Heart right ventricle (tissue), 16 donors: ENCODE data around the gene CAPN14. TPM values are rescaled to one million over a fixed set of nuclear protein-coding genes. Genes with fewer than 3 reads are reported as not detected.

Source experiments
- ATAC-seq, 8 donors: fragments of 200-7000 bp; cut with Tn5 transposase; one replicate each; pipeline ENCODE4 v1.9.1; 2020; ENCODE audit warnings: mild to moderate bottlenecking in 8 of 8, moderate library complexity in 8 of 8, moderate number of reproducible peaks in 1 of 8
- DNase-seq, 2 donors: peaks; one replicate each; pipeline ENCODE4 v3.0.0-alpha.2; 2020
- H3K27ac ChIP-seq, 10 donors: fragments of 200-600 bp; sonication (generic) in 2 of 10; one replicate each; pipeline versions ENCODE4 v1.5.0 to v1.8.0; 2020 to 2022; ENCODE audit warnings: mild to moderate bottlenecking in 3 of 10
- H3K27me3 ChIP-seq, 7 donors: fragments of 200-600 bp; one replicate each; pipeline ENCODE4 v1.8.0; 2021 to 2022; ENCODE audit warnings: mild to moderate bottlenecking in 2 of 7
- H3K36me3 ChIP-seq, 9 donors: fragments of 200-600 bp; sonication (generic) in 1 of 9; one replicate each; pipeline versions ENCODE4 v1.5.0 to v1.8.0; 2020 to 2022; ENCODE audit warnings: mild to moderate bottlenecking in 2 of 9
- H3K4me1 ChIP-seq, 9 donors: fragments of 200-600 bp; sonication (generic) in 1 of 9; one replicate each; pipeline versions ENCODE4 v1.5.0 to v1.8.0; 2020 to 2022; ENCODE audit warnings: mild to moderate bottlenecking in 4 of 9
- H3K4me3 ChIP-seq, 10 donors: fragments of 200-600 bp; sonication (generic) in 2 of 10; one replicate each; pipeline versions ENCODE4 v1.5.0 to v1.8.0; 2020 to 2022; ENCODE audit warnings: mild to moderate bottlenecking in 7 of 10, moderate library complexity in 2 of 10
- H3K9me3 ChIP-seq, 11 donors: fragments of 200-600 bp in 10 of 11; sonication (generic) in 2 of 11; one replicate each; pipeline versions ENCODE4 v1.5.0 to v1.8.0; 2013 to 2022; ENCODE audit warnings: mild to moderate bottlenecking in 2 of 11, control low read depth in 1 of 11, moderate library complexity in 1 of 11
- WGBS, 2 donors: extraction: QIAGEN DNeasy Blood & Tissue Kit; methylation state at CpG; one replicate each; pipeline ENCODE4 v1.1.7; 2013; ENCODE audit warnings: inconsistent platforms in 1 of 2; 5-methylcytosine and 5-hydroxymethylcytosine counted together
- intact Hi-C, 10 donors: fragments of 100-400 bp; cut with DNase I; formaldehyde crosslinking; loops; one replicate each; pipeline versions ENCODE4 v1.11.1 to v1.14.2; 2022
- polyA plus RNA-seq, 2 donors: library from polyadenylated mRNA; stranded (reverse); fragments of 200-250 nt; gene quantifications; one replicate each; pipeline ENCODE4 v1.2.3, GENCODE V29; 2013
- total RNA-seq, 10 donors: library from RNA; stranded (reverse); fragmentation: NEBNext Ultra II Directional in 3 of 10; extraction: Animal tissue kit (Norgen Biotek cat#: 25700) in 3 of 10; gene quantifications; one replicate each; pipeline versions ENCODE4 v1.2.1 to v1.2.4, GENCODE V29; 2021 to 2023
- TF ChIP-seq, protein P1 (sequence below), 9 donors: fragments of 200-600 bp; sonication (generic) in 2 of 9; IDR thresholded peaks; one replicate each; pipeline versions ENCODE4 v1.5.0 to v1.8.0; 2021 to 2022; ENCODE audit warnings: antibody characterized with exemption in 9 of 9, mild to moderate bottlenecking in 5 of 9, moderate library complexity in 1 of 9
- donor health status: Arrhythmogenic right ventricular cardiomyopathy.
- donor health status: ischemic (EF 13 %, LVEDD 7.1; RV severe dilation, severe dysfunction).
- donor health status: healthy with polysubstance abuse.
- donor health status: DM: no; HTN: yes; CAD: no.
- donor health status: DM: no; HTN: no; CAD: no.
- donor health status: ischemic (EF 25% LVEDD 6.9; RV normal size, moderate dysfunction).
- donor health status: ischemic (EF 25% LVEDD 5.7; RV mildly dilated, moderate dysfunction).
- donor health status: healthy.
- donor health status: DM: yes; HTN: yes; CAD: no.
- donor health status: Ischemic cardiomyopathy.
- donor health status: ischemic (EF 35%, LVEDD 5.7; RV mildly dilated, moderate dysfunction).
- donor health status: nonischemic (EF 11% LVEDD 7.7; RV severe dilation, severe dysfunction).
- donor health status: DM: yes; HTN: yes; CAD: no.
- donor health status: PGD.
- donor health status: ischemic (EF 29% LVEDD 5.4; RV normal size, mild dysfunction).
- donor health status: nonischemic (EF 23%, LVEDD 6.1; RV moderate dilation, normal function).

Gene CAPN14
- total and polyA plus RNA-seq, 12 donors = 0.08 to 0.46 (median 0.25) TPM; not detected in 1

DNA sequence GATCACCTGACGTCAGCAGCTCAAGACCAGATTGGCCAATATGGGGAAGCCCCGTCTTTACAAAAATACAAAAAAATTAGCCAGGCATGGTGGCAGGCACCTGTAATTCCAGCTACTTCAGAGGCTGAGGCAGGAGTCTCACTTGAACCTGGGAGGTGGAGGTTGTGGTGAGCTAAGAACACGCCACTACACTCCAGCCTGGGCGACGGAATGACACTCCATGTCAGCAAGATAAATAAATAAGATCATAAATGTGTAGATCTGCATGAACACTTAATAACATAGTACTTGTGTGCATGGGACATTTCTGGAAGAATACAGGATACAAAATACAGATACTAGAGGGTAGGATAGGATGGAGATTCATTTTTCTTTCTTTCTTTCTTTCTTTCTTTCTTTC, 25.7 kb upstream of the CAPN14 start:
- WGBS, 2 donors = 95 to 96% methylated on average over 5 of the region's 5 CpGs
- H3K36me3 ChIP-seq = peaks cover 0 to 40% (median 4%) of the 10 kb centered on the region in 9 donors
- TF ChIP-seq, protein P1, sequence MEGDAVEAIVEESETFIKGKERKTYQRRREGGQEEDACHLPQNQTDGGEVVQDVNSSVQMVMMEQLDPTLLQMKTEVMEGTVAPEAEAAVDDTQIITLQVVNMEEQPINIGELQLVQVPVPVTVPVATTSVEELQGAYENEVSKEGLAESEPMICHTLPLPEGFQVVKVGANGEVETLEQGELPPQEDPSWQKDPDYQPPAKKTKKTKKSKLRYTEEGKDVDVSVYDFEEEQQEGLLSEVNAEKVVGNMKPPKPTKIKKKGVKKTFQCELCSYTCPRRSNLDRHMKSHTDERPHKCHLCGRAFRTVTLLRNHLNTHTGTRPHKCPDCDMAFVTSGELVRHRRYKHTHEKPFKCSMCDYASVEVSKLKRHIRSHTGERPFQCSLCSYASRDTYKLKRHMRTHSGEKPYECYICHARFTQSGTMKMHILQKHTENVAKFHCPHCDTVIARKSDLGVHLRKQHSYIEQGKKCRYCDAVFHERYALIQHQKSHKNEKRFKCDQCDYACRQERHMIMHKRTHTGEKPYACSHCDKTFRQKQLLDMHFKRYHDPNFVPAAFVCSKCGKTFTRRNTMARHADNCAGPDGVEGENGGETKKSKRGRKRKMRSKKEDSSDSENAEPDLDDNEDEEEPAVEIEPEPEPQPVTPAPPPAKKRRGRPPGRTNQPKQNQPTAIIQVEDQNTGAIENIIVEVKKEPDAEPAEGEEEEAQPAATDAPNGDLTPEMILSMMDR (IDR thresholded peaks at IDR 0.05) = no peak
- H3K4me3 ChIP-seq = no peak overlapping the region
- H3K27ac ChIP-seq = no peak overlapping the region
- no peaks in the 10 kb centered on the region for H3K9me3 ChIP-seq
- no peaks in the 10 kb centered on the region for H3K27me3 ChIP-seq
- DNase-seq (no peak), ATAC-seq (no peak)
- intact Hi-C loops = no loop called here
- H3K4me1 ChIP-seq = peaks cover 16 to 42% (median 37%) of the 10 kb centered on the region in 9 donors

DNA sequence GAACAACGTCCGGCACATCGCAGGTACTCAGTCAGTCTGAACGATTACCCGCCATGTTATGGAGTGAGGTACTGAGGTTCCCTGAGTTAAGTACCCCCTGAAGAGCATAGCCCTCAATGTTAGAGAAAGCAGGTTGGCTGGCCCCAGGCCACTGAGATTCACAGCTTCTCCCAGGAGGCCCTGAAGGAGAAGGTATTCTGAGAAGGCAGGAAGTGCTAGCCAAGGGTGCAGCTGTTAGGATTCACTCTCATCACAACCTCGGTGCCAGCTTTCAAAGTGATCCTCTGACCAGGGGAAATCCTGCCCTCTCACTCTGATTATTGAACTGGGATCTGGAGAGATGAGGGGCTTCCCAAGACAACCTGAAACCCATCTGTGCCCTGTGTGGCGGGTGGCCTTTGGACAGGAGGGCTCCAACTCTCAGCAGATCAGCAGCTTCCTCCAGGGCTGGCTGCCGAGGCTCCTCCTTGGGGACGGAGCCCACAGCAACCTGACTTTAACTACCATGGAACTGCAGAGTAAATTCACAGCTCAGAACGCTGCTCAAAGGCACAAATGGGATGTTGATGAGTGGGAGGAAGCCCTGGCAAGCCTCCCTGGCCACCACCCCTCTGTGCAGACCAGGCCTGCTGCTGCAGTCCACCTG, 24.4 kb upstream of the CAPN14 start:
- Histone ChIP-seq H3K27ac (peak overlapping the region in 1 of 10 donors; percentile 96), H3K4me1 (peaks cover 16 to 55% (median 40%) of the 10 kb centered on the region in 9 donors), H3K9me3 (no peaks in the 10 kb centered on the region), H3K27me3 (no peaks in the 10 kb centered on the region), H3K4me3 (no peak overlapping the region), H3K36me3 (peaks cover 0 to 28% (median 4%) of the 10 kb centered on the region in 9 donors)
- TF ChIP-seq, protein P1 (IDR thresholded peaks at IDR 0.05) = no peak
- no peak for ATAC-seq
- 68 to 71% methylated on average over 10 of the region's 10 CpGs for WGBS, 2 donors
- DNase-seq = no peak
- intact Hi-C loops = no loop called here

DNA sequence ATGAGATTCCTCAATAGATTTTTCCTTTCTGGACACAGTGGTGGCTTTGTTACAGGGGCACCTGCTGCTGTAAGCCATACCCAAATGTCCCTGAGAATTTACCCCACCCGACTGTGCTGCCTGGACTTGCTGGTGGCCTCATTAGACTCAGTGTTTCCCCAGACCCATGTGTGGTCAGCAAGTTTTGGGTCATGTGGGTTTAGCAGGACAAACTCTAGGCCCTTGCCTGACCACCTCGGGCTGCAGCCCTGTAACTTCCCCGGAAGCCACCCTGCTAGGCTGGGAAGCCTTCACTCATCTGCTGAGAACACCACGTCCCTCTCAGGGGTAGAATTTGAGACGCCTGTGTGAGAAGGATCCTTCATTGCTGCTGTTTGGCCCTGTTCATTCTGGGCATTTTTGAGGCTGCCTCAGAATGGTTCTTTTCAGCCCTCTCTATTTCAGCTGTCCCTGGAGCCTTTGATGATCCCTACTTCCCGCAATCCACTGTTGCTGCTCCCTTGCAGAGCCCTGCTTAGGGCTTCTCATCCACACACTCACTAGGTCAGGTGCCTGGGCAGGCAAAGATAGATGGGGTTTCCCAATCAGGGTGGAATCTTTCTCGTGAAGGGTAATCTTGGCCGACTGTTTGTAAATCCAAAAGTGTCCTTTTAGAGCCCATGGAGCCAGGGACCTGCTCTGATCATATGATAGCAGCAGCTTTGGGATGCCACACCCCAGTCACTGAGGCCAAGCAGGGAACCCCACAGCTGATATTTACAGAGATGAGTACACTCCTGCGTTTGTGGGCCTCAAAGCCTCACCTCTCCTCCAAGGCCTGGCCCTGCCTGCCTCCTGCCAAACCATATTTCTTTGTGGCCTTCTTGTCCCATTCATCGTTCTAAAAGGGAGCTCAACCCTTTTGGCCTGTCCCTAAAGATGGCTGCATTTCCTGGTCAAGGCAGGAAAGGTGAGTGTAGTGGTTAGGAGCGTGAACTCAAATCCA, 23.4 kb upstream of the CAPN14 start:
- Histone ChIP-seq H3K27me3 (no peaks in the 10 kb centered on the region), H3K36me3 (peaks cover 0 to 17% (median 4%) of the 10 kb centered on the region in 9 donors), H3K27ac (peak overlapping the region; percentile 66 to 96 (median 86)), H3K4me1 (peaks cover 16 to 66% (median 50%) of the 10 kb centered on the region in 9 donors), H3K9me3 (no peaks in the 10 kb centered on the region), H3K4me3 (no peak overlapping the region)
- DNase-seq = no peak
- WGBS, 2 donors = 69 to 74% methylated on average over 11 of the region's 11 CpGs
- peak in 1 of 8 donors; percentile 20 for ATAC-seq
- TF ChIP-seq, protein P1 (IDR thresholded peaks at IDR 0.05) = no peak
- intact Hi-C loops = no loop called here

DNA sequence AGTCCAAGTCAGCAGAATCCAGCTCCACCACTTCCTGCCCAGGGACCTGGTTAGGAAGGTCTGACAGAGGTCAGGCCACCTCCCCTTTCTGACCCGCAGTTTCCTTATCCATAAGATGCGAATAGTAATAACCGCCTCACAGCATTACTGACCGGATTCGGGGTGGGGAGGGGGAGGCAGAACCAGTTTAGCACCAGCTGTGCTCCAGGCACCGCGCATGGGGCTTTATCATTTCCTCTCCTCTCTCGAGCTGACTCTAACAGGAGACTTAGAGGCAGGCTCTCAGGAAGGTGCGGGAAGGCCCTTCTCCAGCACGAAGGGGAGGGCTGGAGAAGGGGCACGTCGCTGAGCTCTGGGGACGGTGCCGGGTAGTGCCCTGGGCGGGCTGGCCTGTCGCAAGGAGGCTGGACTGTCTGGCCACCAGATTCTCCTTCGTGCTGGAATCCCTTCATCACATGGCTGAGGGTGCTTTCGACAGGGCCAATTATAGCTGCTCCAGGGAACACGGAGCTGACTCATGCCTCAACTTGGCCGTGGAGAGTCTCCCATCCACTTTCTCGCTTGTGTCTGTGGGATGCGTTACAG, 22.4 kb upstream of the CAPN14 start:
- no peaks in the 10 kb centered on the region for H3K9me3 ChIP-seq
- ATAC-seq = peak; percentile 86 to 92 (median 91)
- H3K27ac ChIP-seq = peak overlapping the region; percentile 66 to 96 (median 86)
- no peaks in the 10 kb centered on the region for H3K27me3 ChIP-seq
- H3K4me1 ChIP-seq = peaks cover 16 to 76% (median 60%) of the 10 kb centered on the region in 9 donors
- TF ChIP-seq, protein P1 (IDR thresholded peaks at IDR 0.05) = no peak
- H3K4me3 ChIP-seq = no peak overlapping the region
- WGBS, 2 donors = 12 to 24% methylated on average over 22 of the region's 22 CpGs
- intact Hi-C loops = loop anchor here in 3 of 10 donors (5.0 to 10.0 kb wide), 3 partner anchors 33 to 1095 kb away; partner anchors contain the start of gene YPEL5 (in 1 of the 3)
- H3K36me3 ChIP-seq = peaks cover 0 to 7% (median 0%) of the 10 kb centered on the region in 9 donors
- peak; percentile 62 to 80 for DNase-seq
